Neuronal stem cell (in vitro differentiated cells): ENCODE measurements around the gene SLC15A2.
A peak's percentile ranks its signal among the peaks of the same experiment; 100 is the strongest.

ENCODE experiments used
- DNase-seq: peaks from one replicate; pipeline ENCODE4 v3.0.0-alpha.2; 2013; ENCODE audit warnings: low spot score
- H2AFZ ChIP-seq: one replicate; pipeline ENCODE4 v1.6.1; 2013; ENCODE audit warnings: mild to moderate bottlenecking, low read length, inconsistent platforms
- H2AK5ac ChIP-seq: 2 replicates; pipeline ENCODE4 v1.6.1; 2013; ENCODE audit warnings: low read depth, mild to moderate bottlenecking, inconsistent platforms, low read length, moderate library complexity, mixed read lengths
- H2BK120ac ChIP-seq: 2 replicates; pipeline ENCODE4 v1.6.1; 2013; ENCODE audit warnings: low read depth, mild to moderate bottlenecking, inconsistent platforms, low read length, moderate library complexity, mixed read lengths
- H2BK12ac ChIP-seq: one replicate; pipeline ENCODE4 v1.6.1; 2013; ENCODE audit warnings: low read length, inconsistent platforms
- H2BK15ac ChIP-seq: 2 replicates; pipeline ENCODE4 v1.6.1; 2013; ENCODE audit warnings: mild to moderate bottlenecking, low read length, inconsistent platforms, mixed read lengths
- H2BK5ac ChIP-seq: one replicate; pipeline ENCODE4 v1.6.1; 2013; ENCODE audit warnings: inconsistent platforms, mild to moderate bottlenecking, low read length, moderate library complexity
- H3K14ac ChIP-seq: one replicate; pipeline ENCODE4 v1.6.1; 2013; ENCODE audit warnings: low read length, inconsistent platforms
- H3K18ac ChIP-seq: 2 replicates; pipeline ENCODE4 v1.6.1; 2013; ENCODE audit warnings: low read length, inconsistent platforms
- H3K23ac ChIP-seq: 2 replicates; pipeline ENCODE4 v1.6.1; 2013; ENCODE audit warnings: low read depth, mild to moderate bottlenecking, mixed read lengths, low read length, inconsistent platforms; ENCODE audit not compliant: poor library complexity
- H3K27ac ChIP-seq: replicated peaks from 3 replicates; pipeline ENCODE4 v1.5.1; 2013; ENCODE audit warnings: low read length, inconsistent platforms
- H3K27me3 ChIP-seq, 3 experiments: 2 replicates each; pipeline ENCODE4 v1.6.1; 2013; ENCODE audit warnings: low read length in 3 of 3, mild to moderate bottlenecking in 2 of 3, inconsistent platforms in 1 of 3, low read depth in 1 of 3, mixed read lengths in 1 of 3, moderate library complexity in 1 of 3; ENCODE audit not compliant: control insufficient read depth in 3 of 3, insufficient read depth in 3 of 3
- H3K36me3 ChIP-seq, 2 donors: replicated peaks in 1 of 2; 2 replicates each; pipeline ENCODE4 v1.6.1; 2013; ENCODE audit warnings: low read length in 2 of 2; ENCODE audit not compliant: control insufficient read depth in 2 of 2, insufficient read depth in 2 of 2
- H3K4ac ChIP-seq: 2 replicates; pipeline ENCODE4 v1.6.1; 2013; ENCODE audit warnings: inconsistent platforms, mild to moderate bottlenecking, low read length, moderate library complexity
- H3K4me1 ChIP-seq, 2 donors: 1 replicate in 1 of 2; 2 replicates in 1 of 2; pipeline ENCODE4 v1.6.1; 2013; ENCODE audit warnings: low read length in 2 of 2, low read depth in 1 of 2; ENCODE audit not compliant: control insufficient read depth in 2 of 2, insufficient read depth in 1 of 2
- H3K4me2 ChIP-seq: one replicate; pipeline ENCODE4 v1.6.1; 2013; ENCODE audit warnings: mild to moderate bottlenecking, low read length, inconsistent platforms; ENCODE audit not compliant: insufficient read depth, poor library complexity, severe bottlenecking
- H3K4me3 ChIP-seq, 2 donors: 2 replicates each; pipeline ENCODE4 v1.5.1; 2013; ENCODE audit warnings: low read length in 2 of 2, mild to moderate bottlenecking in 2 of 2, inconsistent platforms in 1 of 2, moderate library complexity in 1 of 2
- H3K79me1 ChIP-seq: one replicate; pipeline ENCODE4 v1.6.1; 2013; ENCODE audit warnings: low read depth, mild to moderate bottlenecking, inconsistent platforms, low read length, moderate library complexity
- H3K9ac ChIP-seq: one replicate; pipeline ENCODE4 v1.6.1; 2013; ENCODE audit warnings: mild to moderate bottlenecking, low read depth, low read length, inconsistent platforms; ENCODE audit not compliant: poor library complexity
- H3K9me3 ChIP-seq, 2 donors: replicated peaks in 1 of 2; 2 replicates each; pipeline versions ENCODE3 to v1.6.1; 2013; ENCODE audit warnings: low read length in 2 of 2, mild to moderate bottlenecking in 2 of 2, inconsistent platforms in 1 of 2, low read depth in 1 of 2, mixed read lengths in 1 of 2, moderate library complexity in 1 of 2; ENCODE audit not compliant: control insufficient read depth in 2 of 2, insufficient read depth in 1 of 2
- H4K8ac ChIP-seq: one replicate; pipeline ENCODE4 v1.6.1; 2013; ENCODE audit warnings: low read depth, mild to moderate bottlenecking, inconsistent platforms, low read length, moderate library complexity
- H4K91ac ChIP-seq: one replicate; pipeline ENCODE4 v1.6.1; 2013; ENCODE audit warnings: low read length, low read depth, mild to moderate bottlenecking, inconsistent platforms; ENCODE audit not compliant: poor library complexity
- WGBS, 2 donors: extraction: QIAGEN DNeasy Blood & Tissue Kit; methylation state at CpG; one replicate each; pipeline ENCODE4 v1.1.7; 2013; ENCODE audit warnings: missing lambda C conversion rate in 2 of 2, mixed read lengths in 1 of 2; ENCODE audit not compliant: insufficient read length in 2 of 2, insufficient replicate concordance in 1 of 2; ENCODE audit errors: extremely low coverage in 2 of 2; 5-methylcytosine and 5-hydroxymethylcytosine counted together

Gene SLC15A2

GRCh38 chr3:121961283-121961682 is 67.1 kb downstream of the SLC15A2 start:
- H3K14ac ChIP-seq: no peak overlapping the region
- DNase-seq: no peak
- H2AFZ ChIP-seq: peak overlapping the region; percentile 61

GRCh38 chr3:121962443-121962842 is 68.2 kb downstream of the SLC15A2 start:
- no peak overlapping the region for H3K14ac ChIP-seq
- H3K4me2 ChIP-seq: no peak overlapping the region
- H3K4me3 ChIP-seq: no peak overlapping the region
- H4K8ac ChIP-seq: no peak overlapping the region
- H3K27ac ChIP-seq: no peak overlapping the region
- H4K91ac ChIP-seq: no peak overlapping the region
- no peaks in the 10 kb centered on the region for H3K27me3 ChIP-seq
- H3K9me3 ChIP-seq: no peaks in the 10 kb centered on the region
- H2BK12ac ChIP-seq: no peak overlapping the region
- DNase-seq: no peak
- no peak overlapping the region for H2BK5ac ChIP-seq
- H2BK15ac ChIP-seq: no peak overlapping the region
- no peak overlapping the region for H3K18ac ChIP-seq
- no peak overlapping the region for H2AK5ac ChIP-seq
- H3K79me1 ChIP-seq: no peaks in the 10 kb centered on the region
- no peaks in the 10 kb centered on the region for H3K4me1 ChIP-seq
- H3K9ac ChIP-seq: no peak overlapping the region
- H3K4ac ChIP-seq: no peak overlapping the region
- H3K23ac ChIP-seq: no peak overlapping the region
- H2BK120ac ChIP-seq: no peak overlapping the region
- no peak overlapping the region for H2AFZ ChIP-seq
- no peaks in the 10 kb centered on the region for H3K36me3 ChIP-seq

More at GRCh38 chr3:121961283-121961682, 67.1 kb downstream of the SLC15A2 start:
- Histone ChIP-seq H3K4ac (no peak overlapping the region), H2BK120ac (no peak overlapping the region), H3K9ac (no peak overlapping the region), H4K91ac (no peak overlapping the region), H3K79me1 (no peaks in the 10 kb centered on the region), H2BK12ac (no peak overlapping the region), H3K4me1 (no peaks in the 10 kb centered on the region), H4K8ac (no peak overlapping the region), H3K27ac (no peak overlapping the region), H2BK5ac (no peak overlapping the region), H3K18ac (no peak overlapping the region), H3K27me3 (no peaks in the 10 kb centered on the region), H3K36me3 (no peaks in the 10 kb centered on the region), H3K23ac (no peak overlapping the region), H3K9me3 (no peaks in the 10 kb centered on the region), H3K4me2 (no peak overlapping the region), H2BK15ac (no peak overlapping the region), H3K4me3 (no peak overlapping the region), H2AK5ac (no peak overlapping the region)

GRCh38 chr3:121963608-121964007 is 69.4 kb downstream of the SLC15A2 start:
- Histone ChIP-seq H3K27ac (no peak overlapping the region), H2BK12ac (no peak overlapping the region), H2BK15ac (no peak overlapping the region), H3K27me3 (no peaks in the 10 kb centered on the region), H3K14ac (peak overlapping the region; percentile 27), H2AFZ (no peak overlapping the region), H3K79me1 (no peaks in the 10 kb centered on the region), H3K9ac (no peak overlapping the region), H3K23ac (no peak overlapping the region), H4K91ac (no peak overlapping the region), H2BK5ac (no peak overlapping the region), H4K8ac (no peak overlapping the region), H3K4me2 (no peak overlapping the region), H3K9me3 (no peaks in the 10 kb centered on the region), H3K4ac (no peak overlapping the region), H2BK120ac (no peak overlapping the region), H3K18ac (no peak overlapping the region), H3K36me3 (no peaks in the 10 kb centered on the region), H3K4me1 (no peaks in the 10 kb centered on the region), H2AK5ac (no peak overlapping the region), H3K4me3 (no peak overlapping the region)
- DNase-seq: no peak
- no CpG with 5 or more reads among the region's 1 CpG for WGBS, 2 donors

- H3K4me1 ChIP-seq: no peaks in the 10 kb centered on the region
- no peak overlapping the region for H2BK120ac ChIP-seq
- H3K9me3 ChIP-seq: no peaks in the 10 kb centered on the region
- H4K8ac ChIP-seq: no peak overlapping the region
- H3K27ac ChIP-seq: no peak overlapping the region
- no peak overlapping the region for H2BK5ac ChIP-seq
- H2BK12ac ChIP-seq: no peak overlapping the region
- H3K9ac ChIP-seq: no peak overlapping the region
- no peak overlapping the region for H3K14ac ChIP-seq
- no CpG with 5 or more reads among the region's 2 CpGs for WGBS, 2 donors
- H2BK15ac ChIP-seq: no peak overlapping the region
- no peak for DNase-seq
- H3K4me3 ChIP-seq: no peak overlapping the region
- no peak overlapping the region for H2AK5ac ChIP-seq
- no peak overlapping the region for H2AFZ ChIP-seq
- H3K4me2 ChIP-seq: no peak overlapping the region
- H3K79me1 ChIP-seq: no peaks in the 10 kb centered on the region
- H3K23ac ChIP-seq: no peak overlapping the region
- H3K27me3 ChIP-seq: no peaks in the 10 kb centered on the region
- H3K36me3 ChIP-seq: no peaks in the 10 kb centered on the region
- no peak overlapping the region for H4K91ac ChIP-seq
- H3K4ac ChIP-seq: no peak overlapping the region
- no peak overlapping the region for H3K18ac ChIP-seq
These were observed 75.4 kb downstream of the SLC15A2 start for GRCh38 chr3:121969631-121970030.
